Colonic mucosa (tissue), 4 donors: Measurements from ENCODE around the gene CACYBP. TPM values are rescaled to one million over a fixed set of nuclear protein-coding genes. Genes with fewer than 3 reads are reported as not detected.
"Not testable (repeated sequence)": the region's sequence is repeated elsewhere in the genome, so short reads cannot be mapped to it uniquely, and the experiment has no call there.

Source experiments
- DNase-seq: peaks from one replicate; pipeline ENCODE4 v3.0.0-alpha.2; 2020
- H3K27ac ChIP-seq: fragments of 200-600 bp; one replicate; pipeline ENCODE4 v1.8.0; 2021
- H3K27me3 ChIP-seq: fragments of 200-600 bp; one replicate; pipeline ENCODE4 v1.8.0; 2021
- H3K36me3 ChIP-seq: fragments of 200-600 bp; one replicate; pipeline ENCODE4 v1.8.0; 2021
- H3K4me1 ChIP-seq: fragments of 200-600 bp; one replicate; pipeline ENCODE4 v1.8.0; 2021; ENCODE audit warnings: mild to moderate bottlenecking
- H3K4me3 ChIP-seq: fragments of 200-600 bp; one replicate; pipeline ENCODE4 v1.8.0; 2021
- H3K9ac ChIP-seq, 2 donors: one replicate each; pipeline ENCODE4 v1.7.0; 2013; ENCODE audit warnings: control low read depth in 2 of 2, low read depth in 2 of 2, low read length in 2 of 2
- H3K9me3 ChIP-seq: fragments of 200-600 bp; one replicate; pipeline ENCODE4 v1.8.0; 2021
- intact Hi-C: fragments of 100-400 bp; cut with DNase I; formaldehyde crosslinking; loops from one replicate; pipeline ENCODE4 v1.14.1; 2022
- total RNA-seq, 2 donors: library from RNA; stranded (reverse); fragmentation: NEBNext Ultra II Directional in 1 of 2; extraction: Animal tissue kit (Norgen Biotek cat#: 25700) in 1 of 2; gene quantifications; one replicate each; pipeline ENCODE4 v1.2.1, GENCODE V29; 2021
- TF ChIP-seq, protein P1 (sequence below): fragments of 200-600 bp; IDR thresholded peaks from one replicate; pipeline ENCODE4 v1.8.0; 2022; ENCODE audit warnings: antibody characterized with exemption, mild to moderate bottlenecking
- donor health status: healthy.
- donor health status: DM: no; HTN: no; CAD: no.
- donor health status: DM: no; HTN: no; CAD: no.

Gene CACYBP
- total RNA-seq, 2 donors from 2014 or later, result 66.9 to 182 TPM

DNA sequence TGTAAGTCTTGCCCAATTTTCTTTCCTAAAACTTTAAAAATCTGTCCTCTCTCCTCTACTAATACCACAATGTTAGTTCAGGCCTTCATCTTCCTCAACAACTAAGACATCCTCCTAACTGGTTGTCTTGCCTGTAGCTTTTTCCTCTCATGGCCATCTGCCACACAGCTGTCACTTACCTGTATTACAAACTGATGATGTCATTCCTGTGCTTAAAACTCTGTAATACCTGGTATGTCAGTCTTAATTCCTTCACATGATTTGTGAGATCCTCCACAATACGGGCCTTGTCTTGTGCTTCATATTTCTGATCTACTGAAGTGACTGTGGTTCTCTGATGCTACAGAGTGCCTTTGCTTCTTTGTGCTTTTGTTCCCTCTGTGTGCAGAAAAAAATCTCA, 13.7 kb downstream of the CACYBP start:
- Histone ChIP-seq H3K4me1 (no peaks in the 10 kb centered on the region), H3K27me3 (no peaks in the 10 kb centered on the region), H3K27ac (no peak overlapping the region), H3K4me3 (no peak overlapping the region), H3K9ac (no peak overlapping the region), H3K9me3 (no peaks in the 10 kb centered on the region), H3K36me3 (peaks cover 10% of the 10 kb centered on the region)
- DNase-seq, result no peak
- intact Hi-C loops, result no loop called here
- TF ChIP-seq, protein P1, sequence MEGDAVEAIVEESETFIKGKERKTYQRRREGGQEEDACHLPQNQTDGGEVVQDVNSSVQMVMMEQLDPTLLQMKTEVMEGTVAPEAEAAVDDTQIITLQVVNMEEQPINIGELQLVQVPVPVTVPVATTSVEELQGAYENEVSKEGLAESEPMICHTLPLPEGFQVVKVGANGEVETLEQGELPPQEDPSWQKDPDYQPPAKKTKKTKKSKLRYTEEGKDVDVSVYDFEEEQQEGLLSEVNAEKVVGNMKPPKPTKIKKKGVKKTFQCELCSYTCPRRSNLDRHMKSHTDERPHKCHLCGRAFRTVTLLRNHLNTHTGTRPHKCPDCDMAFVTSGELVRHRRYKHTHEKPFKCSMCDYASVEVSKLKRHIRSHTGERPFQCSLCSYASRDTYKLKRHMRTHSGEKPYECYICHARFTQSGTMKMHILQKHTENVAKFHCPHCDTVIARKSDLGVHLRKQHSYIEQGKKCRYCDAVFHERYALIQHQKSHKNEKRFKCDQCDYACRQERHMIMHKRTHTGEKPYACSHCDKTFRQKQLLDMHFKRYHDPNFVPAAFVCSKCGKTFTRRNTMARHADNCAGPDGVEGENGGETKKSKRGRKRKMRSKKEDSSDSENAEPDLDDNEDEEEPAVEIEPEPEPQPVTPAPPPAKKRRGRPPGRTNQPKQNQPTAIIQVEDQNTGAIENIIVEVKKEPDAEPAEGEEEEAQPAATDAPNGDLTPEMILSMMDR, result no peak

- Histone ChIP-seq H3K36me3 (peaks cover 10% of the 10 kb centered on the region), H3K4me3 (no peak overlapping the region), H3K9ac (no peak overlapping the region), H3K9me3 (no peaks in the 10 kb centered on the region), H3K27ac (no peak overlapping the region), H3K27me3 (no peaks in the 10 kb centered on the region), H3K4me1 (no peaks in the 10 kb centered on the region)
- TF ChIP-seq, protein P1, result no peak
- no peak for DNase-seq
- intact Hi-C loops, result no loop called here
Observed at GRCh38 chr1:175015243-175015642, 15.5 kb downstream of the CACYBP start.

DNA sequence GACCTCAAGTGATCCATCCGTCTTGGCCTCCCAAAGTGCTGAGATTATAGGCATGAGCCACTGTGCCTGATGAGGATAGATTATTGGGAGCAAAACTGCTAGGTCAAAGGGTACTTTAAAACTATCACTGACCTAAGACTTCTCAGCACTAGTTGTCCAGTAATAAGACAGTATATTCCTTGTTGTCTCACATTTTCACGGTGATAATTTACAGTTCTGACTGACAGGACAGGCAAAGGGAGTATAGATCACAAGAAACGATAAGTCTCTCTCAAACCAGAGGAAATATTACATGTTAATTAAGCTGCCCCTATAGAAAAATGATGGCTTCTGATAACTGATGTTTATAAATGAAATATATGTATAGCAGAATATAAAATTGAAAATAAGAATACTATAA, 19.8 kb downstream of the CACYBP start:
- intact Hi-C loops, result no loop called here
- H3K27me3 ChIP-seq, result no peaks in the 10 kb centered on the region
- H3K9ac ChIP-seq, result no peak overlapping the region
- no peak overlapping the region for H3K27ac ChIP-seq
- TF ChIP-seq, protein P1, result no peak
- no peak for DNase-seq
- H3K9me3 ChIP-seq, result no peaks in the 10 kb centered on the region
- H3K36me3 ChIP-seq, result peaks cover 7% of the 10 kb centered on the region
- no peaks in the 10 kb centered on the region for H3K4me1 ChIP-seq
- no peak overlapping the region for H3K4me3 ChIP-seq

DNA sequence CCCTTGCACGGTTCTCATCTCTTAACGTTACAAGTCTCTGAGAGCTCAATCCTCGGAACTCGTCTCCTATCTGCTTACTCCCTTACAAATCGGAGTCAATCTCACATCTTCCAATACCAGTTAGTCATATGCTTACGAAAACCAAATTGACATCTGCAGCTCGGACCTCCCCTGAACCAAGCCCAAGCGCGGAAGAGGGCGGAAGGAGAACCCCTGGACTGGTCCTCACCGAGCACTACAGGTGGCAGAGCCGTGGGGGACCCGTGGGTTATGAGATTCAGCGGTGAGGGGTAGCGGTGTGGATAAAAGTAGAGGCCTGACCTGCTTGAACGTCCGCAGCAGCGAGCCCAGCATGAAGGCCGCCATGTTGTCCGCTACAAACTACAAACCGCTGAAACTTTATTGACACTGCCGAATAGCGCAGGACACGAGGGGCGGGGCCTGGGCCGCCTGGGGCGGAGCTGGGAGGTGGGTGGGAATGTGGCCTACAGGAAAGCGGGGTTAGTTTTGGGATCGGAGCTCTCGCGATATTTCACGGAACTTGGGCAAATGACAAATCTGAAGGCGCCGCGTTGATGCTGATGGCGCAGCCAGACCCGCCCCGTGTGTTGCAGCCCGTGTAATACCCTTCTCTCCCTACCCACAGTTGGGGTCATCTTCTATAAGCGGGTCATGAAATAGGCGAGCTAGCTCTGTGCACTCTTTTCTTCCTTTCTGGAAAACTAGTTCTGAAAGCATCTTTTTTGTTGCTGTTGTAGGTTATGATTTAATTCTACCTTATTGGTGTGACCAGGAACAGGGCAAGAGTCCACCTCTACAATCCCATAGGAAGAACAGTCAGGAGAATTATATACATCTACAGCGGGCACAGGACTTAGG, 23.5 kb downstream of the CACYBP start, which contains the start of gene MRPS14:
Gene MRPS14, minus strand, starts transcription at position 383 of the 879 bp plus-strand sequence. Its CDS starts 17 bp downstream, at position 366.
- no peaks in the 10 kb centered on the region for H3K4me1 ChIP-seq
- peak within 1 kb of the TSS; percentile 91 for H3K4me3 ChIP-seq
- H3K9me3 ChIP-seq, result no peaks in the 10 kb centered on the region
- H3K27me3 ChIP-seq, result no peaks in the 10 kb centered on the region
- H3K9ac ChIP-seq, result peak within 1 kb of the TSS; percentile 90 to 97
- TF ChIP-seq, protein P1, result no peak
- intact Hi-C loops, result no loop called here
- H3K36me3 ChIP-seq, result no peaks in the 10 kb centered on the region
- H3K27ac ChIP-seq, result peak within 1 kb of the TSS; percentile 76
- DNase-seq, result peak; percentile 99

DNA sequence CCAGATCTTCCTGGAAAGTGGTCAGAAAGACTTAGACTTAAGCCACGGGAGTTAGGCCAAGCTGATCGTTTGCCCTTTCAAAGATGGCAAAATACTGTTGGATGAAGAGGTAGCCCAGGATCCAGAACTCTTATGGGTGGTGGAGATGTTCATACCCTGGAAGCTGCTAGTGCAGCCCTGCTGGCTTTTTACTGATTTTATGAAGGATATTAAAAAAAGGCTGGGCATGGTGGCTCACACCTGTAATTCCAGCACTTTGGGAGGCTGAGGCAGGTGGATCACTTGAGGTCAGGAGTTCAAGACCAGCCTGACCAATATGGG, 24.1 kb downstream of the CACYBP start:
- H3K27me3 ChIP-seq, H3K4me1 ChIP-seq, H3K9me3 ChIP-seq, intact Hi-C loops, DNase-seq, H3K36me3 ChIP-seq: not testable (repeated sequence)
- Histone ChIP-seq H3K27ac (peak overlapping the region; percentile 76), H3K9ac (peak overlapping the region in 1 of 2 donors; percentile 97), H3K4me3 (peak overlapping the region; percentile 91)

GRCh38 chr1:175024773-175025172, 25.0 kb downstream of the CACYBP start:
- H3K27ac ChIP-seq, result no peak overlapping the region
- no peaks in the 10 kb centered on the region for H3K4me1 ChIP-seq
- no peaks in the 10 kb centered on the region for H3K27me3 ChIP-seq
- intact Hi-C loops, result no loop called here
- H3K4me3 ChIP-seq, result no peak overlapping the region
- H3K9me3 ChIP-seq, result no peaks in the 10 kb centered on the region
- TF ChIP-seq, protein P1, result no peak
- DNase-seq, result no peak
- H3K36me3 ChIP-seq, result no peaks in the 10 kb centered on the region
- no peak overlapping the region for H3K9ac ChIP-seq
